Suprapubic skin (tissue), 3 donors: ENCODE measurements around the gene RPL19.

ENCODE experiments used
- CTCF ChIP-seq, 2 donors: fragments of 200-600 bp in 1 of 2; fragments of 450-650 bp in 1 of 2; sonication (generic) in 1 of 2; IDR thresholded peaks; one replicate each; pipeline ENCODE4 v1.5.1; 2016 to 2019; ENCODE audit warnings: antibody characterized with exemption in 2 of 2, mild to moderate bottlenecking in 1 of 2, moderate library complexity in 1 of 2
- EP300 ChIP-seq: sonication (generic); formaldehyde crosslinking; IDR thresholded peaks from one replicate; pipeline ENCODE4 v1.6.1; 2017; ENCODE audit warnings: antibody characterized with exemption
- POLR2A ChIP-seq, 2 donors: fragments of 450-650 bp; IDR thresholded peaks; one replicate each; pipeline ENCODE4 v1.6.1; 2017; ENCODE audit warnings: antibody characterized with exemption in 2 of 2, mild to moderate bottlenecking in 2 of 2, moderate library complexity in 2 of 2

- no peak for TF ChIP-seq CTCF (IDR thresholded peaks at IDR 0.05)
- TF ChIP-seq POLR2A (IDR thresholded peaks at IDR 0.05): no peak
- TF ChIP-seq EP300: no peak
These were observed 13.5 kb upstream of the RPL19 start for GRCh38 chr17:39186481-39187002.
